Activated CD4-positive, alpha-beta T cell treated with anti-CD3 and anti-CD28 coated beads for 24 hours (primary cell): ENCODE measurements around the gene SCNN1G.

ENCODE experiments used
- DNase-seq, 2 donors: peaks; one replicate each; pipeline ENCODE4 v3.0.0-alpha.2; 2020; ENCODE audit warnings: low read depth in 2 of 2

The SCNN1G gene

DNA sequence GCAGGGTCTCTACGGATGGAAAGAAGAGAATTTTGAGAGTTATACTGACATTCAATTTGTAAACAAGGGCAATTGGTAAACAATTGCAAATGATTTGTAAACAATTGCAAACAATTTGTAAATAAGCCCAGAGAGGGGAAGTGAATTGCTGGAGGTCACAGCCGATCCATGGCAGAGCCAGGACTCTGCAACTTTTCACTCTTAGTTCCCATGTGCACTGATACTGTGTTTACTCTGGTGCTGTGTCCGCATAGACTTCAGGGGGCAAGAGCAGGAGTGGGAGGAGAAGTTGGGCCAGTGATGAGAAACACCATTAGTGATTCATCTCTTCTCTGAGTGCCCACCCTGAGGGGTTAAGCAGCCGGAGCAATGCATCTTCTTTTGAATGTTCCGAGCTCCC, 14.0 kb downstream of the SCNN1G start:
- DNase-seq: no peak

DNA sequence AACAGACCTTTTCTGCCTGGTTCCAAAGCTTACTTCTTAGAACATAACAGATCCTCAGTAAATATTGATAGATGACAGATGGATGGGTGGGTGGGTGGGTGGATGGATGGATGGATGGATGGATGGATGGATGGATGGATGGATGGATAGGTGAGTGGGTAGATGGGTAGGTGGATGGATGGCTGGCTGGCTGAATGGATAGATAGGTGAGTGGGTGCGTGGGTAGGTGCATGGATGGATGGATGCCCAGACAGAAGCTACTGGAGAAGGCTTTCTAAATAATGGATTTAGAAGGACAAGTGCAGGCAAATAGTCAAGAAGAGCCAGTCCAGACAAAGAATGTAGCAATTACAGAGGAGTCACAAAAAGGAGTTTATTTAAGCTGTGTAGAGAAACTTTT, 19.6 kb downstream of the SCNN1G start:
- no peak for DNase-seq

DNA sequence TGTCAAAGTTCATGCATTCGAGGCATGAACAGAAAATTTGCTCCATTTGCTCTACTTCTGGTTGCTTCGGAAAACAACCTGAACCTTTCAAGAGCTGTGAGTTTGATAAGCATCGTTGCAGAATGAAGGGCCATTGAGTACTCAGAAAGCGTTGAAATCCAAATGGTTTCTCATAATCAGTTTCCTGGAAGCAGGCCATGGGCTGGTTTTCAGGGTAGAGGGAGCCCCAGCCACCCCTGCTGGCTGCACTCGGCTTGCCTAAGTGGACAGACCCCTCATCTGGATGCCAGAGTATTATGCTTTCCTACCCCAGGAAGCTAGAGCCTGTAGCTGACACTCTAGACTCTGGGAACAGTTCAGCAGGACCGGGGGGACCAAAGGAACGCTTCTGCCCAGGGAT, 24.4 kb downstream of the SCNN1G start:
- no peak for DNase-seq

DNA sequence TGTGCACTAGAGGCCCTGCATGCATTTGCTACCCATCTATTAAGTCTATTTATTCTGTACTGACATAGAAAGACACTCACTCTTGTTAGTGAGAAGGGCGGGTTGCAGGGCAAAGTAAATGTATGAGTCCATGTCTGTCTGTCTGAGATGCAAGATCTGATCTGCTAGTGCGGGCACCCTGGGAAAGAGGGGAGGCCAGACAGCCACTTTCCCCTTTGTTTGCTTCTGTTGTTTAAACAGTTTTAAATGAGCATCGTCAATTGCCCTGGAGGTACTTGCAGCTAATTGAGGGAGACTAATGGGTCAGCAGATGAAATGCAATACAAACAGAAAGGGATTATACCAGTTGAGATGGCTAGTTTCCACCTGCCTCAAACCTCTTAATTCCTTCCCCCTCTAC, 24.9 kb downstream of the SCNN1G start:
- no peak for DNase-seq

DNA sequence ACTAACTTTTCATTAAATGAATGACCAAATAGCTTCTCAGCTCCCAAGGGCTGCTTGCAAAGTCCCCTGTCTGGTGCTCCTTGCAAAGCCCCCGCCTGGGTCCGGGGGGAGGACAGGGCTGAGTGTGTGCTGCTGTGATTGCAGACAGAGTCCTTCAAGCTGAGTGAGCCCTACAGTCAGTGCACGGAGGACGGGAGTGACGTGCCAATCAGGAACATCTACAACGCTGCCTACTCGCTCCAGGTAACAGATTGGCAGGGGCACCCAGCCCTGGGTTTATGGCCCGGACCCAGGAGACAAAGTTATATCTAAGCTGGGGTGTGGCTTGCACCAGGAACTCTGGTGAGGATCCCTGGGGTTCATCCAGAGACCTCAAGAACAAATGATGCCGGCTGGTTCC, 27.1 kb downstream of the SCNN1G start:
- DNase-seq: no peak

DNA sequence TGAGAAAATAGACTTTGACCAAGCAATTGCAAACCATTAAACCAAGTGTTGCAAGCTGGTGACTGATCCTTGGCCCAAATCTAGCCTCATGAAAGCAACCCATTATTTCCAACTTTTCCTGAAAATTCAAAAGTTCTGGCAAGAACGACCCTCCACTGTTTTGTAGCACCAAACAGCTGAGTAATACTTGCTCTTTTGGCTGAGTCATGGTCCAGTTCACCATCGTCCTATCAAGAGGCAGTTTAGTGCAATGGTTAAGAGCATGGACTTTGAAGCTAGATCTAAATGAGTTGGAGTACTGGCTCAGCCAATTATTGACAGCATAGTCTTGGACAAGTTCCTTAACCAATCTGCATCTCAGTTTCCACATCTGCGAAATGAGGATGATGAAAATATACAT, 31.3 kb downstream of the SCNN1G start:
- DNase-seq: no peak

DNA sequence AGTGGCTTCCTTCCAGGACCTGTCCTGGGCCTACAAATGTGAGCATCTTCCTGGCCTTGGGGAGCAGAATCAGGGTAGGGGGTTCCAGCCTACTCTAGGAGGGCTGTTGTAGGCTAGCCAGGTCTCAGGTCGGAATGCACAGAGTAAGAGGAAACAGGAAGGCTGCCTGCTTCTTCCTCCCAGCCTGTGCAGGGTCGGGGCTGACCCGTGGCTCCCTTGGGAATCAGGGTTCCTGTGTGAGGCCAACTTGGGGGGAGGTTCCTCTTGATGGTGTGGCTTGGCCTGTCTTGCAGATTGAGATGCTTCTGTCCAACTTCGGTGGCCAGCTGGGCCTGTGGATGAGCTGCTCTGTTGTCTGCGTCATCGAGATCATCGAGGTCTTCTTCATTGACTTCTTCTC, 32.3 kb downstream of the SCNN1G start:
- no peak for DNase-seq

DNA sequence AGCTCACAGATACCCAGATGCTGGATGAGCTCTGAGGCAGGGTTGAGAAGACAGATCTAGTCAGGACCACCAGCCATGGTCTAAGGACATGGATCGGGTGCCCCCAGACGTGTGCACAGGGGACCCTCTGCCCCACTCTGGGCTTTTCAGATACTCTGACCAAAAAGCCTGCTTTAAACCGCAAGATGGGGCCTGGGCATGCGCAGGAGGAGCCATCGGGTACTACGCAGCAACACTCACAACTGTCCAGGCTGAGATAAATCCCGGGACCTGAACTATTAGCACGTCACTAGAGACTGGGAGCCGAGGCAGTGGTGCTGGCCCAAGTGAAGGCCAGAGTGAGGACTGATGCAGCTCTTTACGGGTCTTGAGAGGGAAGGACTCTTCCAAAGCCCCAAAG, 32.9 kb downstream of the SCNN1G start:
- no peak for DNase-seq

DNA sequence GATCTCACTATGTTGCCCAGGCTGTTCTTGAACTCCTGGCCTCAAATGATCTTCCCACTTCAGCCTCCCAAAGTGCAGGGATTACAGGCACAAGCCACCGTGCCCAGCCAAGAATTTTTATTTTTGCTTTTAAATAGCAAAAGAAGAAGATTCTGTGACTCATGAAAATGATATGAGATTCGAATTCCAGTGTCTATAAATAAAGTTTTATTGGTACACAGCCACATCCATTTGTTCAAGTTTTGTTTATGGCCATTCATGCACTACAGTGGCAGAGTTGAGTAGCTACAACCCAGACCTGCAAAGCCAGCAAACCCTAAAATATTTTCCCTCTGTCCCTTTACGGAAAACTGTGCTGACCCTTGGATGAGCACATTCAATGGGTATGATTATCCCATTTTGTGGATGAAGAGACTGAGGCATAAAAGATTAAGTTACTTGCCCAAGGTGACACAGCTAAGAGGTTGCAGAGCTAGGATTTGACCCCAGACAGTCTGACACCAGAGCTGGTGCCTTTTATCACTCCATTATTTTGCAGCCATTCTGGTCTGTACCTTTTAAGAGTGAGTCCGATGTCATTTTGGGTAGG, 34.2 kb downstream of the SCNN1G start:
- DNase-seq: no peak

DNA sequence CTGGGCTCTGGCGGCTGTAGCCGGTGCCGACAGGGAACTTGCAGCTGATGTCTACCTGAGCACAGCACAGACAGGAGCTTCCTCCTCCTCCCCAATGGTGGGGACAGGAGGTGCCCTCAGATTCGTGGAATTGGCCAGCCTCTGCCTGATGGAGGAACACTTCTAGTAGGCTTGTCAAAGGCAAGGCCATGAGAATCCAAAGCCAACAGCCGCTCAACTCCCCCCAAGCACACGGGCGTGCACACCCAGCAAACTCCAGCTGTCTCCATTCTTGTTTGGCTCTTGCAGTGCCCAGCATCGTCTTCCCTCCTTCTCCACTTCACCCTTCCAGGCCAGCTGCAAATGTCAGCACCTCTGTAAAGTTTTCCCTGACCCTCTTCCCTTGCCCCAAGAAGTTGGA, 35.1 kb downstream of the SCNN1G start:
- no peak for DNase-seq

DNA sequence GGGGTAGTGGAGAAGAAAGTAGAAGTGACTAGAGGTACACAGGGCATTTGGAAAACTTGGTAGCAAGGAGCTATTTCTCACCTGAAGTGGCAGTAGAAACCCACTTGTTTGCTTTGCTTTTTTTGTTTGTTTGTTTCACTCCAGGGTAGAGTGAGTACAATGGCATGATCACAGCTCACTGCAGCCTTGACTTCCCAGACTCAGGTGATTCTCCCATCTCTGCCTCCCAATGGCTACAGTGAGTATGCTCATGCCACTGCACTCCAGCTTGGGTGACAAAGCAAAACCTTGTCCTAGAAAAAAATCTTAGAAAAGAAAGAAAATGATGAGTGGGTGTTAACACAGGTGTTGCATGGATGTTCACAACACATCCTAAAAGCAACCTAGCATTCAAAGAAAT, 40.4 kb downstream of the SCNN1G start:
- no peak for DNase-seq

DNA sequence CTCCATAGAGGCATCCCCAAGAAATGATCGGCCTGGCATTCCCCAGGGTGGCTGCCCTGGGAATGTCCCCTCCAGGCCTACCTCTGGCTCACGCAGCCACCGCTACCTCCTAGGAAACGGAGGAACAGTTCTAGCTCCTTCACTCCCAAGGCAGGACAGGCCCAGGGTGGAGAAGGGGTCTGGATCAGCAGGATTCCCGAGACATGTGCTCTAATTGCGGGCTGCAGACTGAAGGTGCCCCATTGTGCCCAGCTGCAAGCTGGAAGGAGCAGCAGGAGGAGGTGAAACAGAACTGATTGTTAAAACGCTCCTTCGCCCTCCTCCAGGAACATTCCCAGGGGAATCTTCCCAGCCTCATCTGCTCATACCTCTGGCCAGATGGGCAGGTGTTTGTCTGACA, 40.8 kb downstream of the SCNN1G start:
- DNase-seq: no peak

DNA sequence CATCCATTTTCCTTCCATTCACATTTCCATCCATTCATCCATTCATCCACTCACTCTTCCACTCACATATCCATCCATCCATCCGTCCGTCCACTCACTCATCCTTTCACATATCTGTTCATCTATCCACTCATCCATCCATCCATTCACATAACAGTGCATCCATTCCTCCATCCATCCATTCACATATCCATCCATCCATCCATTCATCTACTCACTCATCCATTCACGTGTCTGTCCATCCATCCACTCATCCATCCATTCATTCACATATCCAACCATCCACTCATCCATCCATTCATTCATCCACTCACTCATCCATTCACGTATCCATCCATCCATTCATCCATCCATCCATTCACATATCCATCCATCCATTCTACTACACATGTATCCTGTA, 42.6 kb downstream of the SCNN1G start:
- no peak for DNase-seq

DNA sequence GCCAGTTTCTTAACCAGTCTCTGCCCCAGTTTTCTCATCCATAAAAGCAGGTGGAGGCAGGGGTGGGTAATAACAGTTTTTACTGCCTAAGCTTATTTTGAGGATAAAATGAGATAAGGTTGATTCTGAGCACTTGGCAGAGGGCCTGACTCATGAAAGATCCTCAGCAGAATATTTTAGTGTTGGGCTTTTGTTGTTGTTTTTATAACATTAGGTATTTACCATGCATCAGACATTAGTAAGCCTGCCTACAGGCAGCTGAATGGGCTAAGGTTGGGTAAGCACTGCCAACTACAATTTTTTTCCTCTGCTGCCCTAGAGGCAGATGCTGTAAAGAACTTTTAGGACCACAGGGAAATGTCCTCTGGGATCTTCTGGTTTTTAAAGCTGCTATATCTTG, 43.1 kb downstream of the SCNN1G start:
- no peak for DNase-seq

DNA sequence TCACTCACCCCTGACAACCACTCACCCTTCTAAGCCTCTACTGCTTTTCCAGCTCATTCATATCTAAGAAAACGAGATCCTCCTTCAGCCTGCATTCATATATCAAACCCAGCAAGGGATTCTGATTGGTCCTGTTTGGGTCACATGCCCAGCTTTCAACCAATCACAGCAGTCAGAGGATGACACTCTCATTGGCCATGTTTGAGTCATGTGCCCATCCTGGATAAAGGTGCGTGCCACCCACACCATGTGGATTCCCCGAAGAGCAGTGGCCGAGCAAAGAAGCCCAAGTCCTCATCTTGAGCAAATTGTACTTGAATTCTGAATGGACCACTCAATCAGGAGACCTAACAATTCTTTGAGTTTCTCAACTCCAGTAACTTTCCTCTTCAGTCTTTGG, 45.0 kb downstream of the SCNN1G start:
- DNase-seq: no peak

DNA sequence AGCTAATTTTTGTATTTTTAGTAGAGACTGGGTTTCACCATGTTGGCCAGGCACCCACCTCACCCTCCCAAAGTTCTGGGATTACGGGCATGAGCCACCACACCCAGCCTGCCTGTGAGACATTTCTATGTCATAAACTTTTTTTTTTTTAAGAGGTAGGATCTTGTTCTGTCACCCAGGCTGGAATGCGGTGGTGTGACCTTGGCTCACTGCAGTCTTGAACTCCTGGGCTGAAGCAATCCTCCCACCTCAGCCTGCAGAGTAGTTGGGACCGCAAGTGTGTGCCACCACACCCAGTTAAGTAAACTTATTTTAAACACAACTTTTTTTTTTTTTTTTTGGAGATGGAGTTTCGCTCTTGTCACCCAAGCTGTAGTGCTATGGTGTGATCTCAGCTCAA, 47.2 kb downstream of the SCNN1G start:
- no peak for DNase-seq

DNA sequence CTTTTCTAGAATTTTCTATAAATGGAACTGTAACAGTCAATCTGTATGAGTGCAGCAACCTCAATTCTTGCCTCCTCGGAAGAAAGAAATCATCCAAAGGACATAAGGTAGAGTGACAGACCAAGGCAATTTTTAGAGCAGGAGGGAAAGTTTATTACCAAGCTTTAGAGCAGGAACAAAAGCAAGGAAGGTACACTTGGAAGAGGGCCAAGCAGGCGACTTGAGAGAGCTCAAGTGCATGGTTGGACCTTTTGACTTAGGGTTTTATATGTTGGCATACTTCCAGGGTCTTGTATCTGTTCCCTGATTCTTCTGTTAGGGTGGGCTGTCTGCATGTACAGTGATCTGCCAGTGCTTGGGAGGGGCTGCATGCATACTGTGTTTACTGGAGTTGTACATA, 50.3 kb downstream of the SCNN1G start:
- no peak for DNase-seq

DNA sequence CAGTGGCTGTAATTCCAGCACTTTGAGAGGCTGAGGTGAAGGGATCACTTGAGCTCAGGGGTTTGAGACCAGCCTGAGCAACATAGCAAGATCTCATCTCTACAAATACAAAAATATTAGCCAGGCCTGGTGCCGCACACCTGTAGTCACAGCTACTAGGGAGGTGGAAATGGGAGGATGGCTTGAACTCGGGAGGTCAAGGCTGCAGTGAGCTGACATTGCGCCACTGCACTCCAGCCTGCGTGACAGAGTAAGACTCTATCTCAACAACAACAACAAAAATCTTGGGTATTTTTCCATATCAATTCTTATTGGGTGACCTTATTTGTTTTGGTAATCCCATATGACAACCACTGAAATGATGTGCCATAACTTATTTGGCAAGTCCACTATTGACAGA, 52.6 kb downstream of the SCNN1G start:
- DNase-seq: no peak

DNA sequence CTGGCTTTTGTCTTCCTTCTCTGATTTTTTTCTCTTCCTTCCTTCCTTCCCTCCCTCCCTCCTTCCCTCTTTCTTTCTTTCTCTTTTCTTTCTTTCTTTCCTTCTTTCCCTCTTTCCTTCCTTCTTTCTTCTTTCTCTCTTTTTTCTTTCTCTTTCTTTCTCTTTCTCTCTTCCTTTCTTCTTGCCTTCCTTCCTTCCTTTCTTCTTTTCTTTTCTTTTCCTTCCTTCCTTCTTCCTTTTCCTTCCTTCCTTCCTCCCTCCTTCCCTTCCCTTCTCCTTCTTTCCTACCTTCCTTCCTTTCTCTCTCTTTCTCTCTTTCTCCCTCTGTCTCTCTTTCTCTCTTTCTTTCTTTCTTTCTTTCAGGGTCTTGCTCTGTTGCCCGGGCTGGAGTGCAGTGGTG, 54.4 kb downstream of the SCNN1G start:
- DNase-seq: no peak

DNA sequence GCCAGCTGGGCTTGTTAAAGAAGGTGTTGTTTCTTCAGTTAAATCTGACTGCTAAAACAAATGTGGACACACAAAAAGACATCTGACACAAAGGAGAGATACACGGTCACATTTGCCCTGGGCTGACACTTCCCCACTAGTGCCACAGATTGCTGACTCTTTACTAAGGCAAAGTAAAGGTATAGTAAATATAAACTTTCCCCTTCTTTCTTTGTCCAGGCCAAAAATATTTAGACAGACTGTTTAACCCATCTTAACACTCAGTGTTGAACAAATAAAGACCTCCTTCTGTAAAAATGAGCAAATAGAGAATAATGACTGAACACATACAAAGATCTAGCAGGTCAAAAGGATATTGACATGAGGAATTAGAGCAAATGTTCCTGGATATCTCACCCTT, 58.4 kb downstream of the SCNN1G start:
- no peak for DNase-seq

DNA sequence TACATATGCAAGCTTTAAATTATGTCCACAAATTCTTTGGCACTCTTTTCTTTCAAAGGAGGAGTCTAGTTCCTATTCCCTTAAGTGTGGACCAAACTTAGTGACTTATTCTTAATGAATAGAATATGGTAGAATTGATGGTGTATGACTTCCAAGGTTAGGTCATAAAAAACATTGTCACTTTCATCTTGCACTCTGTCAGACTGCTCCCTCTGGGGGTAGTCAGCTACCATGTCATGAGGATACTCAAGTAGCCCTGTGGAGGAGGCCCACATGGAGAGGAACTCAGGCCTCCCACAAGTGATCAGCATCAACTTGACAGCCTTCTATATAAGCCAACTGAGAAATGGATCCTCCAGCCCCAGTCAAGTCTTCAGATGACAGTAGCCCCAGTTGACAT, 61.6 kb downstream of the SCNN1G start:
- DNase-seq: no peak

DNA sequence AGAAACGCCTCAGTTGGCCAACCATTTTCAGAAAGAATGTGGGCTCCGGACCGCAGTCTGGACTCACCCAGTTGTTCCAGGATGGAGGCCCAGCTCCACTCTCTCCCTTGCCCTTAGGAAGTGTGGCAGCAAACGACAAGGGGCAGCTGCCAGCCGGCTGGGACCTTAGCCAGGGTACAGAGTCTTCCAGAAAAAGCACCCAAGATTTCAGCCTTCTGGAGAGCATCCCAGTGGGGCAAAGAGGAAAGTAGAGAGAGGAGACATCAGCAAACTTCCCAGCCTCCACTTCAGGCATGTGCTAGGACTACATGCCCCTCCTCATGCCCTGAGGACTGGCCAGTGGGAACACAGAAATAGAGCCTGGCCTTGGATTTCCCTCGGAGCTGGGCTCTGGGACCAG, 62.7 kb downstream of the SCNN1G start:
- DNase-seq: no peak

DNA sequence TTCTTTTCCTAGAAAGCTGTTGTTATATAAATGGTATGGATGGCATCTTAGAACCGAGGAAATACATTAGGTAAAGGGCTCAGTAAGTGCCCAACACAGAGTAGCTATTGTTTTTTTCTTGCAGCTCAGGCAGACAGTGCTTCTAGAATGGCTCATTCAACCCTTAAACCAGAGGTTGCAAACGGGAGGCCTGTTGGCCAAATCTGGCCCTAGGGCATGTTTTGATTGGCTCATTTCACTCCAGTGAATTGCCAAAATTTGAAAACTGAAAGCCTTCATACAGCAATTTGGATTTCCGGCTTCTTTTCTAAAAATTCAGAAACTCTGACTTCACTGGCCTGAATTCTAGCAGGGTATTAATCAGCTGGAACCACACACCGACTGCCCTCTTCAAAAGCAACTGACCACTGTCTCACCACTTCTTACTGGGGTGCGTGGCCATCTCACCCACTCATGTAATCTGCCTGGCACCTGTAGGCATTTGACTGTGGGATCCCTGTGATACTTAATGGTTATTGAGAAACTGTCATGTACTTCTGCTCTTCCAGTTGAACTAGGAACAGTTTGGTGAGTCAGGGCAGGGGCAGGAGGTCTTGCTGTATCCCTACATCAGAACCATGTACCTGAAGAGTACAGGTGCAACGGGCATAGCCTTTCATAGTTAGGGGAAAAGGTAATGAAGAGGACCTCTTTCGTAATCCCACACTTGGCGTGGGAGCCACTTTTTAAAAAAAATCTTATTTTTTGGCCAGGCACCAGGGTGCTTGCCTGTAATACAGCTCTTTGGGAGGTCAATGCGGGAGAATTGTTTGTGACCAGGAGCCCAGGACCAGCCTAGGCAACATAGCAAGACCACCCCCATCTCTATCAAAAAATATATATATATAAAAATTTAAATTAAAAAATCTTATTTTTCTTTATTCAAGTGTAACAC, 66.0 kb downstream of the SCNN1G start:
- no peak for DNase-seq

DNA sequence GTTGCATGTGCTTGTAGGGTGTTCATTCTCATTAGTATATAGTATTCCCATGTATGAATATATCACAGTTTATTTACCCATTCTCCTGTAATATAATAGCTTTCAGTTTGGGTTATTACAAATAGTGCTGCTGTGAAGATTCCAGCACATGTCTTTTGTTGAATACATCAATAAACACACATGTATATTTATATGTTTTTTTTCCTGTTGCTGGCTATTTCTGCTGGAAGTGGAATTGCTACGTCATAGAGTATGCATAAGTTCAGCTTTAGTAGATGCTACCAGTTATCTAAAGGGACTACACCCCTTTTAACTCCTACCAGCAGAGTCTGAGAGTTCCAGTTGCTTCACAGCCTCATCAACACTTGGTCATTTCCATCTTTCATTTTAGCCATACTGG, 67.3 kb downstream of the SCNN1G start:
- DNase-seq: no peak
